ENCODE results near the gene ZNF444. TPM values are rescaled to one million over a fixed set of nuclear protein-coding genes. Genes with fewer than 3 reads are reported as not detected.

ZNF444 gene
- total RNA-seq, 1 experiment from 2014 or later = 31.7 TPM

GRCh38 chr19:56155124-56155687, 14.1 kb downstream of the ZNF444 start:
- H3K9me2 ChIP-seq (ENCODE audit: insufficient read depth) = no peaks in the 10 kb centered on the region
- ChIA-PET CTCF (interaction anchor here (0.5 to 1.5 kb wide), 8 partner anchors 17 to 667 kb away, joined by 3 to 7 read pairs (median 3); partner anchors contain the start of gene SSC5D), RAD21 (ENCODE audit: low non-redundant PET in 1 of 2, low total read pairs in 2 of 2, uncharacterized antibody in 2 of 2, unreplicated experiment in 2 of 2) (no interaction called here), POLR2A (interaction anchor here (0.7 kb wide), 1 partner anchor 14 kb away, joined by 4 read pairs; the partner anchor contains the start of gene ZNF444)
- no peaks in the 10 kb centered on the region for H3K4me1 ChIP-seq (ENCODE audit: control insufficient read depth in 1 of 2, insufficient read depth in 2 of 2, low read length in 2 of 2)
- no peaks in the 10 kb centered on the region for H3K27me3 ChIP-seq (ENCODE audit: insufficient read depth, low read length)
- H3K9ac ChIP-seq (ENCODE audit: low read length) = no peak overlapping the region
- DNase-seq (ENCODE audit: low read depth, low spot score) (no peak), ATAC-seq (peak; percentile 77)
- H3K4me3 ChIP-seq (replicated peaks in 1 of 2; ENCODE audit: low read depth in 1 of 2, low read length in 2 of 2) = no peak overlapping the region
- H3K27ac ChIP-seq (ENCODE audit: low read depth, low read length) = no peak overlapping the region
- H4K20me1 ChIP-seq (ENCODE audit: insufficient read depth) = no peaks in the 10 kb centered on the region
- no peak overlapping the region for H2AFZ ChIP-seq (ENCODE audit: low read depth, low read length, poor library complexity, severe bottlenecking)
- no TSS peak for BruUV-seq (replicated peaks)
- H3K36me3 ChIP-seq (ENCODE audit: control insufficient read depth in 1 of 2, insufficient read depth in 2 of 2, low read length in 2 of 2) = 0 out of 4 replicates have a peak, but pooled peaks cover 0 to 2% of the 10 kb centered on the region in 2 experiments
- H3K4me2 ChIP-seq (ENCODE audit: low read length) = no peak overlapping the region
- H3K9me3 ChIP-seq (ENCODE audit: control insufficient read depth in 1 of 2, insufficient read depth in 1 of 2, low read depth in 1 of 2, low read length in 2 of 2) = no peaks in the 10 kb centered on the region
- TF ChIP-seq CTCF (IDR thresholded peaks at IDR 0.05 in 2 of 3, conservative IDR thresholded peaks at IDR 0.05 in 1 of 3; ENCODE audit: borderline replicate concordance in 1 of 3, insufficient read depth in 1 of 3, low read depth in 2 of 3, low read length in 2 of 3) = peak in 2 of 3 experiments; percentile 58 to 61; a peak in 4 of 6 replicates
- no peak for TF ChIP-seq MAX (IDR thresholded peaks at IDR 0.05)
- TF ChIP-seq ZBTB33 (IDR thresholded peaks at IDR 0.05; ENCODE audit: extremely low read depth, insufficient replicate concordance, low read length) = no peak
- no peak for TF ChIP-seq TCF7L2 (IDR thresholded peaks at IDR 0.05; ENCODE audit: borderline replicate concordance, extremely low read depth, insufficient read depth, insufficient read length)
- no peak for TF ChIP-seq EGR1 (IDR thresholded peaks at IDR 0.05; ENCODE audit: low read depth)
- TF ChIP-seq SIN3A (IDR thresholded peaks at IDR 0.05; ENCODE audit: low read depth) = no peak
- TF ChIP-seq REST (IDR thresholded peaks at IDR 0.05; ENCODE audit: low read depth) = no peak
- no peak for TF ChIP-seq EZH2phosphoT487 (IDR thresholded peaks at IDR 0.05; ENCODE audit: borderline replicate concordance)
- no peak for TF ChIP-seq ATF3 (IDR thresholded peaks at IDR 0.05)
- peak; percentile 32; the same call in 1 of the 2 replicates for TF ChIP-seq RAD21 (IDR thresholded peaks at IDR 0.05; ENCODE audit: low read depth)
- intact Hi-C loops (cut with micrococcal nuclease) = no loop called here
- no peaks in the 10 kb centered on the region for H3K79me2 ChIP-seq (ENCODE audit: insufficient read depth, low read length)
